Endometrial microvascular endothelial cells (primary cell): ENCODE data around the gene SEC14L3. TPM values are rescaled to one million over a fixed set of nuclear protein-coding genes. Genes with fewer than 3 reads are reported as not detected.
"Not testable (repeated sequence)": the region's sequence is repeated elsewhere in the genome, so short reads cannot be mapped to it uniquely, and the experiment has no call there.

Experiments used
- in situ Hi-C: cut with HindIII; loops from 2 replicates; pipeline ENCODE4 v1.10.0; 2017; ENCODE audit warnings: low sequenced_read_pairs, low pct_unique_long_range_greater_than_20kb; ENCODE audit errors: inconsistent ontology term
- total RNA-seq: library from RNA; depleted of rRNA; stranded (reverse); fragments of >200 nt; gene quantifications from one replicate; pipeline ENCODE4 v1.2.3, GENCODE V29; 2015; ENCODE audit errors: inconsistent ontology term

SEC14L3 gene
- total RNA-seq, 1 donor from 2014 or later = not detected

DNA sequence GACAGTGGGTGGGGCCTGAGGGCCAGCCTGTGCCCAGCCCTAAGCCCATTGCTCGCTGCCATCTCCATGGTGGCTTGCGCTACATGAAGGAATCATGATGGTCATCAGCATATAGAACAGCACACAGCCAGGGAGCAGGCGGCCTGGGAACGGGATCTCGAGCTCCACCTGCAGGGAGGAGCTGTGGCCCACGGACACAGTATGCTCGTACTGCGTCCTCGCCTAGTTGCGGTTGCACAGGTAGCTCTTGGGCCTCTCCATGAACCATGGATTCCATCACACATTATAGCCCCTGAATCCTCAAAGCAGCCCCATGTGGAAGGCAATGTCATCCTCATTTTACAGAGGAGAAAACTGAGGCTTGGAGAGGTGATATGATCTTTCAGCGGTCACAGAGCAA is 18.6 kb upstream of the SEC14L3 start:
- in situ Hi-C loops = no loop called here

DNA sequence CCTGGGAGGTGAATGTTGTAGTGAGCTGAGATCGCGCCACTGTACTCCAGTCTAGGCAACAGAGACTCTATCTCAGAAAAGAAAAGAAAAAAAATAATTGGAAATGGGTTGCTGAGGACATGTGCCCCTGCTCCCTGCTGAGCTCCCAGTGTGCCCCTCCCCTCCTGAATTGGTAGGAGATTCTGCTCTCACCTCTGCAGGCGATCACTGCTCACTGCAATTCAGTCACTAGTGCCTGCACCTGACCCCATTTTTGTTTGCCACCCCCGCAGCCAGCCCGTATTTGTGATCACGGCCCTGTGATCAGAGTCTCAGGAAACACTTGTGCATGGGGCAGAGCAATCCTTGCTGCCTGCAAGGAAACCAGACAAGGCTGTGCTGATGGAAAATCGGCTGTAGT is 16.3 kb upstream of the SEC14L3 start:
- in situ Hi-C loops = no loop called here

DNA sequence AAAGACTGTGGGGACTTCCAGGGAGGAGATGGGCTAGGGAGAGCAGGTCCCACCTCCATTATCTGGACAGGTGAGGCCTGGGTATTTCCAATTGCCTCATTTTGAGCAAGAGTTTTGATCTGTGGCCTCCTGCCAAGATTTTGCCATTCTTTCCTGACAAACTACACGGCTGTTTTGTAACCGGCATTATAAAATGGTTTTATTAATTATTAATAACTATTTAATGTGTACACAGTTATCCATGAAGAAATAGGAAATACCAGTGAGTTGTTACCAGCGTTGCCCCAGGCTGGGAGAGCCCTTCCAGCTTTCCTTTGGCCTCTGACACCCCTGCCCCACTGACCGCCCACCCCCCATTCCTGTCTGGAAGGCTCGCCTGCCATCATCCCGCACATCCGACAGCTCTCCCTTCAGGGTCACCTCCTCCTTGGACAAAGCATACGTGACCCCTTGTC is 14.9 kb upstream of the SEC14L3 start:
- in situ Hi-C loops = no loop called here

- in situ Hi-C loops = no loop called here
These were observed 14.3 kb upstream of the SEC14L3 start for GRCh38 chr22:30486118-30486517.

DNA sequence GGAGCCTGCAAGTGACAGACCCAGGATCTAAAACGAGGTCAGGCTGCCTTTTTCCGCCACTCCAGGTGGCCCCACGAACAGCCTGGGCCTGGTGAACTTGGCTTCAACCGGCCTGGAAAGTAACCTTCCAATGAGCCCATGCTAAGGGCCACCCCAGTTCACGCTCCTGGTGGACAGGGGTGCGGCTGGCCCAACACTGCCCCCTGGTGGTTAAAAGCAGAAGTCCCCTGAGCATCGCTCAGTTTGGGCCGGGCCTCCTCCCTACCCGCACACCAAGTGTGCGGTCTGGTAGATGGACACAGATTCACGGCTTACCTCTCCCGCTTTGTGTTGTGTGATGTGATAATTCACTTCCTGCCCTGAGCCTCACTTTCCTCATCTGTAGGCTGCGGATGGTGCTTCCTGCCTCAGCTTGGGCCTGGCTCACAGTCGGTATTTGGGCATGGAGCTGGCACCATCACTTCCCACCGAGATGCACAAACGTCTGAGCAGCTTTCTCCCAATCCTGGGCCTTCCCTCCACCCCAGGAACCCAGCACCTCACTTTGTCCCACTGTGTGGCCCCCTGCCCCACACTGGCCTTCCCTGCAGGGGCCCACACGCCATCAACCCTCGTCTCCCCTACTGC is 13.7 kb upstream of the SEC14L3 start:
- in situ Hi-C loops = no loop called here

DNA sequence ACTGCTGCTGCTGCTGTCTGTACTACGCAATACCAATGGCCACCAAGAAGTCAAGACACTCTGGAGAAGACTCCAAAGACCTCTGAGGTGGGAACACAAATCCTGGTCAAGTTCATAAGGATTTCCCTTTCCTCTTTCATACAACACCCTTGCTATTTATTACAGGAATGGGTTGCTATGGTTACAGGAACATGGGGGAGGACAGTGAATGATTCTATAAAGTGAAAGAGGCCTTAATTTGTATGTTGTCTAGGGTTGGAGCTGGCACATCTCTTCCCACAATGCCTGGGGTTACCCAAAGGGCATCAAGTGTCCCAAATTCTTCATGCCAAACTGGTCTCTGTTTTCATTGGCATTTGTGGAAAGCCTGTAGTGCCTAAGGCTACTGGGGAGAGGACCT is 11.4 kb upstream of the SEC14L3 start:
- in situ Hi-C loops = no loop called here

- in situ Hi-C loops = no loop called here
These were observed 9.9 kb upstream of the SEC14L3 start for GRCh38 chr22:30481711-30482110.

DNA sequence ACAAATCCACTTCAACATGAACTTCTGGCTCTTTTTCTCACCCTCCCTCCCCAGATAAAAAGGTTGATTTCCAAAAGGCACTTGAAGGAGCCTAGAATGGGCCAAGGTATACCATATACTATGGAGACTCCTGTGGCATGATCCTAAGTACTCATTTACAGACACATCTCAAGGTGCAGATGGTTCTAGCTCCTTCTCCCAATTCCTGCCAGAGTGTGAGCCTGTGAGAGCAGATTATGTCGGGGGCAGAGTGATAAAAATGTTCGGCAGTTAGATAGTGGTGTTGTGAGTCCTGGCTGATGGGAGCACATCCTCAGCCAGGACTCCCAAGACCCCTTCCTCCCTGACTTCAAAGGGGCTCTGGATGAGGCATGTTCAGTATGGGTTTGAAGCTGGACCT is 8.2 kb upstream of the SEC14L3 start:
- in situ Hi-C loops = no loop called here

GRCh38 chr22:30474683-30475424 is 3.0 kb upstream of the SEC14L3 start:
- in situ Hi-C loops = no loop called here

DNA sequence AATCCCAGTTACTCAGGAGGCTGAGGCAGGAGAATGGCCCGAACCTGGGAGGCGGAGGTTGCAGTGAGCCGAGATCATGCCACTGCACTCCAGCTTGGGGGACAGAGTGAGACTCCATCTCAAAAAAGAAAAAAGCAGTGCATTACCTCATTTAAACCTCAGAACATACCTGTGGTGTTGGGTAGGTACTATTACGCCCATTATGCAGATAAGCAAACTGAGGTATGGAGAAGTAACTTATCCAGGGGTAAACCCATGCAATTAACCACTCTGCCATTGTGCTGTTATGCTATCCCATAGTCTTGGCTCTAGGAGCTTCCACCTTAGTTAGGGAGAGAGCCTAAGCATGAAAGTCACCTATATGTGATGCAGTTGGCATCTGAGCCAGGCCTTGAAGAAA is 2.3 kb upstream of the SEC14L3 start:
- in situ Hi-C loops = no loop called here

DNA sequence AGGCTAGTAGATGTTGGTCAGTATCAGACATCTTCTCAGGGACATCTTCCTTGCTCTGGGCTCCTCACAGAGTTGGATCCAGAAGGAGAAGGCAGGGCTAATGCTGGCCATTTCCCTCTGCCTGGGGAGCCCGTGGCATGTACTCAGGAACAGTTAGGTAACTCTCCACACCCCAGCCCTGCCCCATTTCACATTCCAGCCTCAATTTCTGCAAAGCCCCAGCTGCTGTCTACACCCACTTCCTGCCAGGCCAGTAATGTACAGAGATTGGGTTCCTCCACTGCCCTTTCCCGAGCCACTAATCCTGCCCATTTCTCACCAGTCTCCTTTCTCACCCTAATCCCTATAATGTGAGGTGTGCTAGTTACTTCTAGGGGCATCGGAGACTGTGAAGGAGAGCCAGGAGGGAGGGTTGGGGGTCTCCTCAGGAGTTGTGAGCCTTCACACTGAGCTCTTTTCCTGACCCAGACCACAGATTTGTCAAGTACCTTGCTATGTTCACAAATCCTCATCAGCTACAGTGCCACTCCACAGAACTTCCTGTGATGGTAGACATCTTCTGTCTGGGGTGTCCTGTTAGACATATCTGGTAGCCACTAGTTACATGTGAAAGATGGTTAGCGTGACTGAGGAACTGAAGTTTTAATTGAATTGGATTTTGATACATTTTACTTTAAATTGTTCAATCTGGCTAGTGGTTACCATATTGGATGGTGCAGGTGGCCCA is 1.3 kb upstream of the SEC14L3 start:
- in situ Hi-C loops = no loop called here

DNA sequence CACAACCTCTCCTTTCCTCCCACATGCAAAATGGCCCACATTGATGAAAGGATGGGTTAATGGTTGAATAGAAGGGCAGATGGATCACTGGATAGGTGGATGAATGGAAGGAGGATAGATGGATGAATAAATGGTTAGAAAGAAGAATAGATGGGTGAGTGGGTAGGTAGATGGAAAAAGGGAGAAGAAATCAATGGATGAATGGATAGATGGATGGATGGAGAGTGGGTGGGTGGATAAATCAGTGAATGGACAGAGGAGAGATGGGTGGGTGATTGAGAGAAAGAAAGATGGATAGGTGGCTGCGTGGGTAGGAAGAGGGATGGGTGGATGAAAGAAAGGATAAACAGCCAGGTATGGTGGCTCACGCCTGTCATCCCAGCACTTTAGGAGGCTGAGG is 1.2 kb downstream of the SEC14L3 start:
- in situ Hi-C loops = no loop called here

DNA sequence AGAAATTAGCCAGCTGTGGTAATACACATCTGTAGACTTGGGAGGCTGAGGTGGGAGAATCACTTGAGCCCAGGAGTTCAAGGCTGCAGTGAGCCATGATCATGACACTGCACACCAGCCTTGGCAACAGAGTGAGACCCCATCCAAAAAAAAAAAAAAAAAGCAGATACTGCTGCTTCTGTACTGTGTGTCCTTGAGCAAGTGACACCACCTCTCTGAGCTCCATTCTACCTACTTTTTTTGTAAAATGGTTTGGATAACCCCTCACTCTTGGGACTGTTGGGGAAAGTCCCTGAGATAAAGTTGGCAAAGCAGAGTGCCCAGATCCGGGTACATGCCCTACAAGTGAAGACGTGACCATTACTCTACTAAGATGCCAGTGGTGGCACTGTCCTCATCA is 2.7 kb downstream of the SEC14L3 start:
- in situ Hi-C loops = no loop called here

DNA sequence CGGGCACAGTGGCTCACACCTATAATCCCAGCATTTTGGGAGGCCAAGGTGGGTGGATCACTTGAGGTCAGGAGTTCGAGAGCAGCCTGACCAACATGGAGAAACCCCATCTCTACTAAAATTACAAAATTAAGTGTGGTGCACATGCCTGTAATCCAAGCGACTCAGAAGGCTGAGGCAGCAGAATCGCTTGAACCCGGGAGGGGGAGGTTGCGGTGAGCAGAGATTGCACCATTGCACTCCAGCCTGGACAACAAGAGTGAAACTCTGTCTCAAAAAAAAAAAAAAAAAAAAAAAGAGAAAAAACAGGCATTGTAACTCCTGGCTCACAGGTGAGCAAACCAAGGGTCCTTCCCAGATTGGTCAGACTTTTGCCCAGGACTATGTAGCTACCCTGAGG is 11.3 kb downstream of the SEC14L3 start:
- in situ Hi-C loops = not testable (repeated sequence)

DNA sequence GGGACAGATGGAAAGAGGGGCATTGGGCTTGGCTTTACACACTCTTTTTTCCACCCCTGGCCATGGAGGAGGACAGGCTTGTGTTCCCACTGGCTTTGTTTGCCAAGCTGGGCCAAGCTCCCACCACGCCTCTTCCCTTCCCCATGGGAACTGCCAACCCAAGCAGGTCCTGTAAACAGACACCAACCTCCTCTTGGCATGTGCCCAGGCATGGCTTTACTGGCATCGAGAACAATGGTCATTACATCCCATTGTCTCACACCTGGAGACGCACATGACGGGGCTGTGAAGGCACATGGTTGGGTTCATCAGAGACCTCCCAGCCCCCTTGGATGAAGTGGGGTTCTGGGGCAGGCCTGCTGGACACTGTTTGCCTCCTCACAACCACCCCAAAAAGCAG is 11.7 kb downstream of the SEC14L3 start:
- in situ Hi-C loops = no loop called here

GRCh38 chr22:30459181-30460052 is 12.4 kb downstream of the SEC14L3 start:
- in situ Hi-C loops = no loop called here

GRCh38 chr22:30457981-30458380 is 13.8 kb downstream of the SEC14L3 start:
- in situ Hi-C loops = no loop called here

DNA sequence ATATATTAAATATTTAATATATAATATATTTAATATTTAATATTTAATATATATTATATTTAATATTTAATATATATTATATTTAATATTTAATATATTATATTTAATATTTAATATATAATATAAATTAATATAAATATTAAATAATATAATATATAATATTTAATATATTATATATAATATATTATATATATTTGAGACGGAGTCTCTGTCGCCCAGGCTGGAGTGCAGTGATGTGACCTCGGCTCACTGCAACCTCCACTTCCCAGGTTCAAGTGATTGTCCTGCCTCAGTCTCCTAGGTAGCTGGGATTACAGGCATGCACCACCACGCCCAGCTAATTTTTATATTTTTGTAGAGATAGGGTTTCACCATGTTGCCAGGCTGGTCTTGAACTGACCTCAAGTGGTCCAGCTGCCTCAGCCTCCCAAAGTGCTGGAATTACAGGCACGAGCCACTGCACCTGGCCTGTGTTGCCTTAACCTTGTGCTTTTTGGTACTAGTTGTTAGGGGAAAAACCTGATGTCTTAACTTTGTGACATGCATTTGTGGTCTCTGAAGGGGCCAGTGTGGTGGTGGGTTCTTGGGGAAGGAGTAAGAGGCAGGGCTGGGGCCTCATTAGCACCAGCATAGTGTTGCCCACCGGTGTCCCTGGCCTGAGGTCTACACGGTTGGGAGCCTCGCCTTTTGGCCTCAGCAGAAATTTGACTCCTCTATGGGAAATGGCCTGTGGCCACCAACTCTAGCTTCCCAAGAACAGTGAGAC is 16.6 kb downstream of the SEC14L3 start:
- in situ Hi-C loops = no loop called here
